GM19467 (cell line): ENCODE data around the gene DPYSL4.

Experiments
- ATAC-seq: cut with Tn5 transposase; IDR thresholded peaks from one replicate; pipeline ENCODE4 v1.9.1; 2021; ENCODE audit warnings: mild to moderate bottlenecking, moderate library complexity; ENCODE audit not compliant: unreplicated experiment

The DPYSL4 gene

GRCh38 chr10:132239126-132240031, 52.6 kb downstream of the DPYSL4 start:
- ATAC-seq: no peak

GRCh38 chr10:132240156-132240555, 53.4 kb downstream of the DPYSL4 start:
- no peak for ATAC-seq

- ATAC-seq: no peak
Measured at GRCh38 chr10:132240581-132240980, 53.8 kb downstream of the DPYSL4 start.

- ATAC-seq: no peak
Measured at GRCh38 chr10:132241086-132241485, 54.3 kb downstream of the DPYSL4 start.

- ATAC-seq: no peak
Measured at GRCh38 chr10:132241496-132241895, 54.7 kb downstream of the DPYSL4 start.

GRCh38 chr10:132242103-132242840, 55.5 kb downstream of the DPYSL4 start:
- ATAC-seq: no peak

- no peak for ATAC-seq
Measured at GRCh38 chr10:132243141-132243540, 56.4 kb downstream of the DPYSL4 start.

- no peak for ATAC-seq
Measured at GRCh38 chr10:132243626-132244025, 56.9 kb downstream of the DPYSL4 start.

- ATAC-seq: no peak
Measured at GRCh38 chr10:132245056-132245455, 58.3 kb downstream of the DPYSL4 start.

GRCh38 chr10:132246296-132246695, 59.5 kb downstream of the DPYSL4 start:
- no peak for ATAC-seq

- ATAC-seq: no peak
Measured at GRCh38 chr10:132247943-132248342, 61.2 kb downstream of the DPYSL4 start.

- no peak for ATAC-seq
Measured at GRCh38 chr10:132248455-132249225, 61.9 kb downstream of the DPYSL4 start.

- ATAC-seq: no peak
Measured at GRCh38 chr10:132249226-132249724, 62.5 kb downstream of the DPYSL4 start.

GRCh38 chr10:132249824-132250375, 63.2 kb downstream of the DPYSL4 start:
- ATAC-seq: no peak

GRCh38 chr10:132250481-132251475, 64.0 kb downstream of the DPYSL4 start:
- no peak for ATAC-seq

- no peak for ATAC-seq
Measured at GRCh38 chr10:132251928-132252327, 65.2 kb downstream of the DPYSL4 start.

GRCh38 chr10:132252412-132252811, 65.7 kb downstream of the DPYSL4 start:
- ATAC-seq: no peak

GRCh38 chr10:132253092-132253687, 66.4 kb downstream of the DPYSL4 start:
- no peak for ATAC-seq

- no peak for ATAC-seq
Measured at GRCh38 chr10:132254841-132255240, 68.1 kb downstream of the DPYSL4 start.
